ENCODE results near the gene LOXHD1.

LOXHD1 gene

DNA sequence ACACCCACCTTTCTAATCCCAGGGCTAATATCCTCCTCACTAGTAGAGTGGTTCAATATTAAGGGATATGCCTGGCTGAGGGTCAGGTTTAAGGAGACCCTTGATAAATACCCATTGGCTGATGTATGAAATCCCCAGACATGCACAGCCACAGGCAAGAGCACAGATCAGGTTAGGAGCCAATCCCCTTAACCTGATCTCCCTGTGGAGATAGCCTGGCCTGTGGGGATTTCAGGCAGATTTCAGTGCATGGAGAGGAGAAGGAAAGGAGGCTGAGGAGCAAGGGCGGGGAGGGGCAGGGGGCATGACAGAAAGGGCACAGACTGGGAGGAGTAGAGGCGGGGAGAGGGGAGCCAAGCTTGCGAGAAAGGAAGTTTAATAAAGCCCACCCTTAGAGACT is 129.0 kb downstream of the LOXHD1 start:
- Histone ChIP-seq H3K4me3 (replicated peaks; ENCODE audit: insufficient read depth, low read length) (no peak overlapping the region), H3K27me3 (ENCODE audit: insufficient read depth, poor library complexity, severe bottlenecking) (peaks cover 2% of the 10 kb centered on the region), H3K27ac (replicated peaks) (no peak overlapping the region)
- no peak for TF ChIP-seq SPI1 (IDR thresholded peaks at IDR 0.05; ENCODE audit: borderline replicate concordance, low read depth)
- TF ChIP-seq GABPA (IDR thresholded peaks at IDR 0.05; ENCODE audit: low read depth) = no peak
- TF ChIP-seq, protein P1, sequence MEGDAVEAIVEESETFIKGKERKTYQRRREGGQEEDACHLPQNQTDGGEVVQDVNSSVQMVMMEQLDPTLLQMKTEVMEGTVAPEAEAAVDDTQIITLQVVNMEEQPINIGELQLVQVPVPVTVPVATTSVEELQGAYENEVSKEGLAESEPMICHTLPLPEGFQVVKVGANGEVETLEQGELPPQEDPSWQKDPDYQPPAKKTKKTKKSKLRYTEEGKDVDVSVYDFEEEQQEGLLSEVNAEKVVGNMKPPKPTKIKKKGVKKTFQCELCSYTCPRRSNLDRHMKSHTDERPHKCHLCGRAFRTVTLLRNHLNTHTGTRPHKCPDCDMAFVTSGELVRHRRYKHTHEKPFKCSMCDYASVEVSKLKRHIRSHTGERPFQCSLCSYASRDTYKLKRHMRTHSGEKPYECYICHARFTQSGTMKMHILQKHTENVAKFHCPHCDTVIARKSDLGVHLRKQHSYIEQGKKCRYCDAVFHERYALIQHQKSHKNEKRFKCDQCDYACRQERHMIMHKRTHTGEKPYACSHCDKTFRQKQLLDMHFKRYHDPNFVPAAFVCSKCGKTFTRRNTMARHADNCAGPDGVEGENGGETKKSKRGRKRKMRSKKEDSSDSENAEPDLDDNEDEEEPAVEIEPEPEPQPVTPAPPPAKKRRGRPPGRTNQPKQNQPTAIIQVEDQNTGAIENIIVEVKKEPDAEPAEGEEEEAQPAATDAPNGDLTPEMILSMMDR (IDR thresholded peaks at IDR 0.05; ENCODE audit: insufficient read depth, low read length) = no peak
- no peak for TF ChIP-seq REST (IDR thresholded peaks at IDR 0.05; ENCODE audit: insufficient replicate concordance, low read depth)
- TF ChIP-seq POLR2AphosphoS5 (IDR thresholded peaks at IDR 0.05; ENCODE audit: low read depth) = no peak
- no peak for DNase-seq (ENCODE audit: low read depth in 1 of 2, low spot score in 1 of 2)

- Histone ChIP-seq H3K27me3 (ENCODE audit: insufficient read depth, poor library complexity, severe bottlenecking) (no peaks in the 10 kb centered on the region), H3K27ac (replicated peaks) (no peak overlapping the region), H3K4me3 (replicated peaks; ENCODE audit: insufficient read depth, low read length) (no peak overlapping the region)
- TF ChIP-seq SPI1 (IDR thresholded peaks at IDR 0.05; ENCODE audit: borderline replicate concordance, low read depth) (no peak), REST (IDR thresholded peaks at IDR 0.05; ENCODE audit: insufficient replicate concordance, low read depth) (no peak), POLR2AphosphoS5 (IDR thresholded peaks at IDR 0.05; ENCODE audit: low read depth) (no peak), GABPA (IDR thresholded peaks at IDR 0.05; ENCODE audit: low read depth) (no peak)
- TF ChIP-seq, protein P1 (IDR thresholded peaks at IDR 0.05; ENCODE audit: insufficient read depth, low read length) = no peak
- DNase-seq (ENCODE audit: low read depth in 1 of 2, low spot score in 1 of 2) = no peak
Observed at GRCh38 chr18:46519870-46520269, 137.2 kb downstream of the LOXHD1 start.

DNA sequence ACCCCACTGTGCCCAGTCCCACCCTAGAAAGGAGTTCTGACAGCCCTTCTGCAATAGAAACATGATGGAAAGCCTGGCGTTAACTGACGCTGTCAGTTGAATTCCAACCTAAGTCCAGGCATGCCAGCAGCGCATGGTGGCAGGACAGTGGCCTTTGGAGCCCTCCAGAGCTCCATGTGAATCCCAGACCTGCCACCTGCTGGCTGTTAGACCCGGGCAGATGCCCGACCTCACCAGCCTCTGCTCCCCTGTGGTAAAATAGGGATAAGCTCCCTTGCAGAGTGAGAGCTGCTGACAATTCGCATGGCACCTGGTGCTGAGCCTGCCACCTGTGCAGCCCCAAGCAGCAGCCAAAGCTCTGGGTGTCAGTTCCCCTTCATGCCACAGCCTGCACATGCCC is 138.6 kb downstream of the LOXHD1 start:
- Histone ChIP-seq H3K27me3 (ENCODE audit: insufficient read depth, poor library complexity, severe bottlenecking) (no peaks in the 10 kb centered on the region), H3K27ac (replicated peaks) (no peak overlapping the region), H3K4me3 (replicated peaks; ENCODE audit: insufficient read depth, low read length) (no peak overlapping the region)
- TF ChIP-seq SPI1 (IDR thresholded peaks at IDR 0.05; ENCODE audit: borderline replicate concordance, low read depth) = no peak
- no peak for DNase-seq (ENCODE audit: low read depth in 1 of 2, low spot score in 1 of 2)

- TF ChIP-seq, protein P1 (IDR thresholded peaks at IDR 0.05; ENCODE audit: insufficient read depth, low read length) = no peak
- TF ChIP-seq GABPA (IDR thresholded peaks at IDR 0.05; ENCODE audit: low read depth) (no peak), REST (IDR thresholded peaks at IDR 0.05; ENCODE audit: insufficient replicate concordance, low read depth) (no peak), POLR2AphosphoS5 (IDR thresholded peaks at IDR 0.05; ENCODE audit: low read depth) (no peak), SPI1 (IDR thresholded peaks at IDR 0.05; ENCODE audit: borderline replicate concordance, low read depth) (no peak)
- H3K4me3 ChIP-seq (replicated peaks; ENCODE audit: insufficient read depth, low read length) = no peak overlapping the region
- H3K27me3 ChIP-seq (ENCODE audit: insufficient read depth, poor library complexity, severe bottlenecking) = no peaks in the 10 kb centered on the region
- DNase-seq (ENCODE audit: low read depth in 1 of 2, low spot score in 1 of 2) = no peak
- H3K27ac ChIP-seq (replicated peaks) = no peak overlapping the region
Observed at GRCh38 chr18:46516555-46516954, 140.5 kb downstream of the LOXHD1 start.
